ENCODE results near the gene CSTPP1. TPM values are rescaled to one million over a fixed set of nuclear protein-coding genes. Genes with fewer than 3 reads are reported as not detected.
A peak's percentile ranks its signal among the peaks of the same experiment; 100 is the strongest.

Gene CSTPP1
- total RNA-seq, 3 donors from 2014 or later: 13.4 to 43.6 (median 30.5) TPM

DNA sequence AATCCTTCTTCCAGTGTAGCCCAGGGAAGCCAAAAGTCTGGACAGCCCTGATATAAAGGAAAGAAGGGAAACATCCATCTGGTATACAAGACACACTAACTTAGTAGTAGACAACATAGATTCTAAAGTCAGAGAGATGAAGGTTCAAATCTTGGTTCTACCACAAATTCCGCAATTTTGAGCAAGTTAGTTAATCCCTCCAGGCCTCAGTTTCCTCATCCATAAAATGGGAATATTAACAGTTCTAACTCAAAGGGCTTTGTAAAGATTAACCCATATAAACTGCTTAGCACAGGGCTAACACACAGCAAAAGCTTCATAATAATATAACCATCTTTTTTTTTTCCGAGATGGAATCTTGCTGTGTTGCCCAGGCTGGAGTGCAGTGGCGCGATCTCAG, 29.0 kb upstream of the CSTPP1 start:
- no peaks in the 10 kb centered on the region for H3K27me3 ChIP-seq
- no peaks in the 10 kb centered on the region for H3K9me3 ChIP-seq
- no peaks in the 10 kb centered on the region for H3K4me1 ChIP-seq
- TF ChIP-seq, protein P1, sequence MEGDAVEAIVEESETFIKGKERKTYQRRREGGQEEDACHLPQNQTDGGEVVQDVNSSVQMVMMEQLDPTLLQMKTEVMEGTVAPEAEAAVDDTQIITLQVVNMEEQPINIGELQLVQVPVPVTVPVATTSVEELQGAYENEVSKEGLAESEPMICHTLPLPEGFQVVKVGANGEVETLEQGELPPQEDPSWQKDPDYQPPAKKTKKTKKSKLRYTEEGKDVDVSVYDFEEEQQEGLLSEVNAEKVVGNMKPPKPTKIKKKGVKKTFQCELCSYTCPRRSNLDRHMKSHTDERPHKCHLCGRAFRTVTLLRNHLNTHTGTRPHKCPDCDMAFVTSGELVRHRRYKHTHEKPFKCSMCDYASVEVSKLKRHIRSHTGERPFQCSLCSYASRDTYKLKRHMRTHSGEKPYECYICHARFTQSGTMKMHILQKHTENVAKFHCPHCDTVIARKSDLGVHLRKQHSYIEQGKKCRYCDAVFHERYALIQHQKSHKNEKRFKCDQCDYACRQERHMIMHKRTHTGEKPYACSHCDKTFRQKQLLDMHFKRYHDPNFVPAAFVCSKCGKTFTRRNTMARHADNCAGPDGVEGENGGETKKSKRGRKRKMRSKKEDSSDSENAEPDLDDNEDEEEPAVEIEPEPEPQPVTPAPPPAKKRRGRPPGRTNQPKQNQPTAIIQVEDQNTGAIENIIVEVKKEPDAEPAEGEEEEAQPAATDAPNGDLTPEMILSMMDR (IDR thresholded peaks at IDR 0.05): no peak
- no peak for TF ChIP-seq POLR2AphosphoS5 (IDR thresholded peaks at IDR 0.05)
- TF ChIP-seq POLR2A (IDR thresholded peaks at IDR 0.05): no peak
- no peak for DNase-seq (ENCODE audit: low spot score in 2 of 2)
- H3K4me3 ChIP-seq: no peak overlapping the region
- no peak overlapping the region for H3K27ac ChIP-seq
- intact Hi-C loops (cut with DNase I; ENCODE audit: low total_unique reads): no loop called here
- no peaks in the 10 kb centered on the region for H3K36me3 ChIP-seq

DNA sequence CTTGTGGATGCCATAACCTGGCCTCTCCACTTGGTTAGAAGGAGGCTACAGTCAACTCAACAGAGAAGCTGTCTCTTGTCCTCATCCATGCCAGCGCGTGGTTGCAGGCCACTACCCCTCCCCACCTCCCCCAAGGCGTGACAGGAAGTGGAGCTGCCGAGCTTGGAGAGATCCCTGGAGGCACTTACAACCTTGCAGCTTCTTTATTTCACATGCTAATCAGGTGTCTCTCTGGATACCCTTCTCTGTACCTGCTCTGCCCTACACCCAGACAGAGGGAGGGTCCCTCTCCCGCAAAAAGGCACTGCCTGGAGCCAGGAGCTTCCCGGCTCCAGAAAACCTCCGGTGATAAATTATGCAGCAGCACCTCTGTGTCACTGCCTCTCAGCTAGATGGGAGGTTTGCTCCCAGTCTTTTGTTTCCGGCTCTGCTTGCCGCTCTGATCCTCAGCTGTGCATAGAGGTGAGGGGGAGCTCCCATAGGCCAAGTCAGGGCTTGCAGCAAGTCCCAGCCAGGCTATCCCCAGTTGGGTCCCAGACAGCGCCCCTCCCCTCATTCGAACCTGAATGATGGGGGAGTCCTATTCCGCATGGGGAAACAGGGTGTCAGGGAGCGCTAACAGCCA, 23.9 kb upstream of the CSTPP1 start:
- no peaks in the 10 kb centered on the region for H3K4me1 ChIP-seq
- H3K9me3 ChIP-seq: no peaks in the 10 kb centered on the region
- H3K27ac ChIP-seq: no peak overlapping the region
- no peaks in the 10 kb centered on the region for H3K36me3 ChIP-seq
- intact Hi-C loops (cut with DNase I; ENCODE audit: low total_unique reads): no loop called here
- no peak for DNase-seq (ENCODE audit: low spot score in 2 of 2)
- TF ChIP-seq POLR2A (IDR thresholded peaks at IDR 0.05) (no peak), POLR2AphosphoS5 (IDR thresholded peaks at IDR 0.05) (no peak)
- TF ChIP-seq, protein P1 (IDR thresholded peaks at IDR 0.05): no peak
- H3K4me3 ChIP-seq: peak overlapping the region in 2 of 3 donors; percentile 14 to 22
- no peaks in the 10 kb centered on the region for H3K27me3 ChIP-seq

GRCh38 chr11:46913484-46913883, 23.1 kb upstream of the CSTPP1 start:
- intact Hi-C loops (cut with DNase I; ENCODE audit: low total_unique reads): no loop called here
- Histone ChIP-seq H3K4me3 (no peak overlapping the region), H3K36me3 (no peaks in the 10 kb centered on the region), H3K9me3 (no peaks in the 10 kb centered on the region), H3K4me1 (no peaks in the 10 kb centered on the region), H3K27me3 (no peaks in the 10 kb centered on the region), H3K27ac (no peak overlapping the region)
- TF ChIP-seq POLR2A (IDR thresholded peaks at IDR 0.05) (no peak), POLR2AphosphoS5 (IDR thresholded peaks at IDR 0.05) (no peak)
- TF ChIP-seq, protein P1 (IDR thresholded peaks at IDR 0.05): no peak
- DNase-seq (ENCODE audit: low spot score in 2 of 2): no peak

GRCh38 chr11:46914363-46914762, 22.2 kb upstream of the CSTPP1 start:
- H3K4me1 ChIP-seq: no peaks in the 10 kb centered on the region
- no peak overlapping the region for H3K27ac ChIP-seq
- H3K36me3 ChIP-seq: no peaks in the 10 kb centered on the region
- no peaks in the 10 kb centered on the region for H3K27me3 ChIP-seq
- H3K4me3 ChIP-seq: no peak overlapping the region
- TF ChIP-seq POLR2A (IDR thresholded peaks at IDR 0.05) (no peak), POLR2AphosphoS5 (IDR thresholded peaks at IDR 0.05) (no peak)
- TF ChIP-seq, protein P1 (IDR thresholded peaks at IDR 0.05): no peak
- intact Hi-C loops (cut with DNase I; ENCODE audit: low total_unique reads): no loop called here
- no peaks in the 10 kb centered on the region for H3K9me3 ChIP-seq
- no peak for DNase-seq (ENCODE audit: low spot score in 2 of 2)

- Histone ChIP-seq H3K4me3 (no peak overlapping the region), H3K4me1 (no peaks in the 10 kb centered on the region), H3K27me3 (no peaks in the 10 kb centered on the region), H3K27ac (no peak overlapping the region), H3K9me3 (no peaks in the 10 kb centered on the region), H3K36me3 (no peaks in the 10 kb centered on the region)
- no peak for DNase-seq (ENCODE audit: low spot score in 2 of 2)
- intact Hi-C loops (cut with DNase I; ENCODE audit: low total_unique reads): no loop called here
- TF ChIP-seq, protein P1 (IDR thresholded peaks at IDR 0.05): no peak
- TF ChIP-seq POLR2AphosphoS5 (IDR thresholded peaks at IDR 0.05) (no peak), POLR2A (IDR thresholded peaks at IDR 0.05) (no peak)
Measured at GRCh38 chr11:46914910-46915309, 21.7 kb upstream of the CSTPP1 start.
